Vagina (tissue), 2 donors: ENCODE measurements around the gene ATF7IP2. TPM values are rescaled to one million over a fixed set of nuclear protein-coding genes. Genes with fewer than 3 reads are reported as not detected.

Source experiments
- DNase-seq, 2 donors: peaks; one replicate each; pipeline ENCODE4 v3.0.0-alpha.2; 2017; ENCODE audit errors: extremely low spot score in 2 of 2
- H3K27ac ChIP-seq: fragments of 200-600 bp; sonication (generic); one replicate; pipeline ENCODE4 v1.5.1; 2019
- H3K27me3 ChIP-seq: fragments of 200-600 bp; sonication (generic); one replicate; pipeline ENCODE4 v1.5.1; 2019
- H3K36me3 ChIP-seq, 2 donors: fragments of 200-600 bp; sonication (generic); one replicate each; pipeline ENCODE4 v1.5.1; 2017 to 2019
- H3K4me1 ChIP-seq: fragments of 200-600 bp; sonication (generic); one replicate; pipeline ENCODE4 v1.5.1; 2019
- H3K4me3 ChIP-seq, 2 donors: fragments of 200-600 bp; sonication (generic); 1 replicate in 1 of 2; 2 replicates in 1 of 2; pipeline ENCODE4 v1.5.1; 2016 to 2019
- H3K9me3 ChIP-seq: fragments of 200-600 bp; sonication (generic); one replicate; pipeline ENCODE4 v1.5.1; 2019
- POLR2A ChIP-seq, 2 donors: fragments of 450-650 bp; IDR thresholded peaks; one replicate each; pipeline ENCODE4 v1.6.1; 2017; ENCODE audit warnings: antibody characterized with exemption in 2 of 2, mild to moderate bottlenecking in 2 of 2, moderate library complexity in 2 of 2
- POLR2AphosphoS5 ChIP-seq, 2 donors: sonication (generic); formaldehyde crosslinking; IDR thresholded peaks; one replicate each; pipeline ENCODE4 v1.9.0; 2017; ENCODE audit warnings: antibody characterized with exemption in 2 of 2, mild to moderate bottlenecking in 2 of 2, low read depth in 1 of 2; ENCODE audit not compliant: insufficient read depth in 1 of 2
- intact Hi-C: fragments of 100-400 bp; cut with DNase I; formaldehyde crosslinking; loops from one replicate; pipeline ENCODE4 v1.15.1; 2023
- small RNA-seq: library from RNA; depleted of rRNA; stranded (forward); fragments of <200 nt; gene quantifications from one replicate; pipeline ENCODE3, GENCODE V24; 2016
- total RNA-seq: library from RNA; depleted of rRNA; stranded (reverse); fragments of >200 nt; gene quantifications from one replicate; pipeline ENCODE4 v1.2.3, GENCODE V29; 2016
- TF ChIP-seq, protein P1 (sequence below), 3 experiments: fragments of 450-650 bp in 2 of 3; fragments of 200-600 bp in 1 of 3; sonication (generic) in 1 of 3; IDR thresholded peaks; one replicate each; pipeline ENCODE4 v1.5.1; 2017 to 2019; ENCODE audit warnings: antibody characterized with exemption in 3 of 3, mild to moderate bottlenecking in 2 of 3, moderate library complexity in 2 of 3

The ATF7IP2 gene
- total RNA-seq, 1 donor from 2014 or later: 5.4 TPM

DNA sequence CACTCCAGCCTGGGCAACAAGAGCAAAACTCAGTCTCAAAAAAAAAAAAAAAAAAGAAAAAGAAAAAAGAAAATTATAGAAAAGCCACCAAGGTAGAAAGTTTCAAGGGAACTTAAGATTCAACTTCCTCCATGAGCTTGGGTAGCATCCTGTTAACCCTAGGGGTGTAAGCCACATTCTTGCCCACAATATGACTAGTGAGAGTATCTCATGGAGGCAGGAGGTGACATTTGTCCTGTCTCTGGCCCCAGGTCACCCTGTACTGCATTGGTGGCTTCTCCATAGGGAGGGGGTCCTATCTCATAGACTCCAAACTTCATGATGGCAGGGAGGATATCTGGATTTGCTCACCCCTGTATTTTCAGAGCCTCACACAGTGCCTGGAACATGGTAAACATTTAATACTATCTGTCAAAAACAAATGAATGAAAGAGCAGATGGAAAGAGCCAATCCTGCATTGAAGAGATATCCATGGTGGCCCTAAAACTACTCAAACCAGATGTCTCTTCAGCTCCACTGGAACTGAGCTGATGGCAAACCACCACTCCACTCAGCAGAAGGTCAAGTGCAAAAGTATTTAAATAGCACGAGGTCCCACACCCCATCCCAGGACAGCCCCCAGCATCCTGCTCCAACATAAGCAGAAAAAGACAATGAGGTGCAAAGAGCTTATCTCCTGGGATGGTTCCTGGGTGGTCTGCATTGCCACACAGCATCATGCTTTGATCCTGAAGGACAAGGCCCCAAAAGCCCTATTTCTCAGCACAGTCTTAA, 144.2 kb downstream of the ATF7IP2 start:
- Histone ChIP-seq H3K4me3 (no peak overlapping the region), H3K27me3 (no peaks in the 10 kb centered on the region), H3K9me3 (no peaks in the 10 kb centered on the region), H3K27ac (no peak overlapping the region), H3K4me1 (no peaks in the 10 kb centered on the region), H3K36me3 (peaks cover 0 to 15% of the 10 kb centered on the region in 2 donors)
- DNase-seq: no peak
- intact Hi-C loops: no loop called here
- TF ChIP-seq POLR2A (IDR thresholded peaks at IDR 0.05) (no peak), POLR2AphosphoS5 (IDR thresholded peaks at IDR 0.05; ENCODE audit: insufficient read depth in 1 of 2, low read depth in 1 of 2) (no peak)
- TF ChIP-seq, protein P1, sequence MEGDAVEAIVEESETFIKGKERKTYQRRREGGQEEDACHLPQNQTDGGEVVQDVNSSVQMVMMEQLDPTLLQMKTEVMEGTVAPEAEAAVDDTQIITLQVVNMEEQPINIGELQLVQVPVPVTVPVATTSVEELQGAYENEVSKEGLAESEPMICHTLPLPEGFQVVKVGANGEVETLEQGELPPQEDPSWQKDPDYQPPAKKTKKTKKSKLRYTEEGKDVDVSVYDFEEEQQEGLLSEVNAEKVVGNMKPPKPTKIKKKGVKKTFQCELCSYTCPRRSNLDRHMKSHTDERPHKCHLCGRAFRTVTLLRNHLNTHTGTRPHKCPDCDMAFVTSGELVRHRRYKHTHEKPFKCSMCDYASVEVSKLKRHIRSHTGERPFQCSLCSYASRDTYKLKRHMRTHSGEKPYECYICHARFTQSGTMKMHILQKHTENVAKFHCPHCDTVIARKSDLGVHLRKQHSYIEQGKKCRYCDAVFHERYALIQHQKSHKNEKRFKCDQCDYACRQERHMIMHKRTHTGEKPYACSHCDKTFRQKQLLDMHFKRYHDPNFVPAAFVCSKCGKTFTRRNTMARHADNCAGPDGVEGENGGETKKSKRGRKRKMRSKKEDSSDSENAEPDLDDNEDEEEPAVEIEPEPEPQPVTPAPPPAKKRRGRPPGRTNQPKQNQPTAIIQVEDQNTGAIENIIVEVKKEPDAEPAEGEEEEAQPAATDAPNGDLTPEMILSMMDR (IDR thresholded peaks at IDR 0.05): no peak

DNA sequence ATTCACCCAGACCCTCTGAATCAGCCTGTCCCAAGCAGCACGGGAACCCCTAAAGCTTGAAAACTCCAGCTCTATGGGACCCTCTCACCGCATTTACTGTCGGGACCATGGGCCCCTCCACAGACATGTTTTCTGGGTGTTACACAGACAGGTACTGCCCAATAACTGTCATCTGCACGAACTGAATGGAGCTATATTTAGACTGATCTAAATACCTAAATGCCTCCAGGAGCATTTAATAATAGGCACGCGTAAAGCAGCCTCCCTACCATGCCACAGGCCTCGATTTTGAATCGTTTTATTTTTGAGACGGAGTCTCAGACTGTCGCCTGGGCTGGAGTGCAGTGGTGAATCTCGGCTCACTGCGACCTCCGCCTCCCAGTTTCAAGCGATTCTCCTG, 144.8 kb downstream of the ATF7IP2 start:
- DNase-seq: no peak
- Histone ChIP-seq H3K27ac (no peak overlapping the region), H3K4me1 (no peaks in the 10 kb centered on the region), H3K36me3 (peaks cover 0 to 18% of the 10 kb centered on the region in 2 donors), H3K4me3 (no peak overlapping the region), H3K27me3 (no peaks in the 10 kb centered on the region), H3K9me3 (no peaks in the 10 kb centered on the region)
- intact Hi-C loops: no loop called here
- no peak for TF ChIP-seq POLR2A (IDR thresholded peaks at IDR 0.05)
- TF ChIP-seq, protein P1 (IDR thresholded peaks at IDR 0.05): no peak
- no peak for TF ChIP-seq POLR2AphosphoS5 (IDR thresholded peaks at IDR 0.05; ENCODE audit: insufficient read depth in 1 of 2, low read depth in 1 of 2)

DNA sequence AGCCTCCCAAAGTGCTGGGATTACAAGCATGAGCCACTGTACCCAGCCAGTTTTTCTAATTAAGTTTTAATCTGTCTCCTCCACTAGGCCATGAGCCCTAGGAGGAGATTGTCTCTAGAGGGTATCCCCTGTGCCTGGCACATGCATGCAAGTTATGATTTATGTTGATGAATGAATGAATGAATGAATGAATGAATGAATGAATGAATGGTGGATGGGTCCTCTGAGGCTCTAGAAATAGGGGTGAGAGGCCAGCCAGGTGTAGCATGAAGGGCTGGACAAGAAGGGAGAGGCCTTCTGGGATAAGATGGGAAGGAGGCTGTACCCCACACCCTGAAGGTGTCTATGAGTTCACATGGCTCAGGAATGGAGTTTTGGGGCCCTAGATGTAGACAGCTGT, 145.7 kb downstream of the ATF7IP2 start:
- TF ChIP-seq POLR2A (IDR thresholded peaks at IDR 0.05) (no peak), POLR2AphosphoS5 (IDR thresholded peaks at IDR 0.05; ENCODE audit: insufficient read depth in 1 of 2, low read depth in 1 of 2) (no peak)
- TF ChIP-seq, protein P1 (IDR thresholded peaks at IDR 0.05): no peak
- intact Hi-C loops: no loop called here
- Histone ChIP-seq H3K4me3 (no peak overlapping the region), H3K36me3 (peaks cover 0 to 27% of the 10 kb centered on the region in 2 donors), H3K27ac (no peak overlapping the region), H3K4me1 (no peaks in the 10 kb centered on the region), H3K27me3 (no peaks in the 10 kb centered on the region), H3K9me3 (no peaks in the 10 kb centered on the region)
- DNase-seq: no peak

Small RNA genes lying within 50 kb of the gene (small RNA-seq; reads per million reads assigned to genes)
- not detected for gene RNU6-633P

Other genes with a start within 250 kb of the ATF7IP2 start
- gene GRIN2A, start 203.6 kb upstream of the ATF7IP2 start, total RNA-seq: 1.5 TPM
- gene EMP2, start 194.5 kb downstream of the ATF7IP2 start, total RNA-seq: 70.7 TPM